GM21526 (cell line): Measurements from ENCODE around the gene LRFN2.

Experiments used
- ATAC-seq: cut with Tn5 transposase; IDR thresholded peaks from one replicate; pipeline ENCODE4 v1.9.1; 2021; ENCODE audit warnings: moderate library complexity; ENCODE audit not compliant: unreplicated experiment, low FRiP score

Gene LRFN2

DNA sequence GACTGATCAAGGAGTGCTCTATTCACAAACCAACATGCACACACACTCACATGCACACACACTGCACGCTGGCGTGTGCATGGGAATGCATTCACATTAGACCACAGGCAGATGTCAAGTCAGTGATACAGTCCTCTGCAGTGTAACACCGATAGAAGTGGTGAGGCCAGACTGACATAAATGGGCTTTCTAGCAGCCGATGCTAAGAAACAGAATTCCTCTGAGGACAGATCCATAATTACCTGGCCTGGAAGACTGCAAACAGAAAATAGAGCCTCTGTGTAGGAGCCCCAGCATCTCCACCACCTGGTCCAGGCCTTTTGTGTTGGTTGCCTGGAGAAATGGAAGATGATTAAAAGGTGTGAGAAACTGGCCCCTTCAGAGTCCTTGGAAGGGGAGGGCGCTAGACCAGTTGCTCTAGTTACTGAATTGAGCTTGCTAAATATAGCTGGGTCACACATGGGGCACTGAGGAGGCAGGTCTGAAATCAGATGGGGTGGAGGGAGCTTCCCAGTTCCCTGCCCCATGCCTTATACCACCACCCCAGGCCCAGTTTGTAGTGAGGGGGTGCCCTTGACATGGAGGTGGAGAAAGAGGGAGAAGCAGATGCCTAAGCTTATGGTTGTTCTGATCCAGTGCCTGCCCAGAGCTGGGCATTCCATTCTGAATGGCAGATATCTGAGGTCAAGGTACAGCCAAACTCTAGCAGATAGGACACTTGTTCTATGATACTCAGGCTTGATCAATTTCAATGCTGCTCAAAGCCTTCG lies 233.8 kb downstream of the LRFN2 start:
- ATAC-seq: no peak

GRCh38 chr6:40352527-40353170 lies 234.5 kb downstream of the LRFN2 start:
- no peak for ATAC-seq

DNA sequence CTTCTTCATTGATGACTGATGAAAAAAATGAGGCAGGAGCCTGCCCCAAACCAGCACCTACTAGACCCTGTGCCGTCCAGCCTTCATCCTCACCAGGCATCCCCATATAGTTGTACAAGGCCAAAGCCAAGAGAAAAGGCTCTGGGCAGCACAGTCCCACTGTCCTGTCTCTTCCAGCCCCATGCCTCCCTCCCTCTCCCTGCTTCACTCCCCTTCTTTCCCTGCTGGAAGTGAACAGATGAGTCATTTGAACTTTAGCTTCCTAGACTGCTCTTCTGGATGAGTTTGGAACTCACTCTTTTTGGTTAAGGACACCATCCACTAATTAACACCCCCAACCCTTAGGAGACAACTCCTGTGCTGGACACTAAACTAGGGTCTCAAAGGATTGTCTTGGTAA lies 235.2 kb downstream of the LRFN2 start:
- no peak for ATAC-seq

- no peak for ATAC-seq
These were observed 236.4 kb downstream of the LRFN2 start for GRCh38 chr6:40350747-40351217.

DNA sequence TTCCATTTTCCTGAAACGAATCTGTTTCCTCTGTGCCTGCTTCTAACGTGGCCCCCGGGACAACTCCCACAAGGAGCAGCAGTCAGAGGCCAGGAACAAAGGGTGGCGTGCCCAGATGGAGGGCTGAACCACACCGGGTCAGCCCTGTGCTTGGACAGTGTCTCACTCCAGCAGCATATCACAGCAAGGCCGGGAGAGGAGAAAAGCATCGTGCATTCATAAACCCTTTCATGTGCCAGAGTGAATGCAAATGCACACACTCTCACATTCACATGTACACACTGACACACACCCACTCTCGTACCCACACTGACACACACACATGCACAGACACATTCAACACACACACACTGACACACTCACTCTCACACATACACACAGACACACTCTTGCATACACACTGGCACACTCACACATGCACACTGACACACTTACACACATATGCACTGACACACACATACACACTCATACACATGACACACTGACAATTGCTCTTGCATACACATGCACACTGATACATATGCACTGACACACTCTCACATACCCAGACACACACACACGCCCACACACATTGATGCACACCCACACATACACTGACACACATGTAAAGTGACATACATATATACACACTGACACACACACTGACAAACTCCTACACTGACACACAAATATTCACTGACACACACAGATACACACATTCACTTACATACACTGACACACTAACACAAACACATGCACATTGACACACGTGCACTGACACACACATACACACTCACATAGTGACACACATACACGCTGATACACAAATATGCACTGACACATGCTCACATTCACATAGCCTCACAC lies 237.0 kb downstream of the LRFN2 start:
- ATAC-seq: no peak

DNA sequence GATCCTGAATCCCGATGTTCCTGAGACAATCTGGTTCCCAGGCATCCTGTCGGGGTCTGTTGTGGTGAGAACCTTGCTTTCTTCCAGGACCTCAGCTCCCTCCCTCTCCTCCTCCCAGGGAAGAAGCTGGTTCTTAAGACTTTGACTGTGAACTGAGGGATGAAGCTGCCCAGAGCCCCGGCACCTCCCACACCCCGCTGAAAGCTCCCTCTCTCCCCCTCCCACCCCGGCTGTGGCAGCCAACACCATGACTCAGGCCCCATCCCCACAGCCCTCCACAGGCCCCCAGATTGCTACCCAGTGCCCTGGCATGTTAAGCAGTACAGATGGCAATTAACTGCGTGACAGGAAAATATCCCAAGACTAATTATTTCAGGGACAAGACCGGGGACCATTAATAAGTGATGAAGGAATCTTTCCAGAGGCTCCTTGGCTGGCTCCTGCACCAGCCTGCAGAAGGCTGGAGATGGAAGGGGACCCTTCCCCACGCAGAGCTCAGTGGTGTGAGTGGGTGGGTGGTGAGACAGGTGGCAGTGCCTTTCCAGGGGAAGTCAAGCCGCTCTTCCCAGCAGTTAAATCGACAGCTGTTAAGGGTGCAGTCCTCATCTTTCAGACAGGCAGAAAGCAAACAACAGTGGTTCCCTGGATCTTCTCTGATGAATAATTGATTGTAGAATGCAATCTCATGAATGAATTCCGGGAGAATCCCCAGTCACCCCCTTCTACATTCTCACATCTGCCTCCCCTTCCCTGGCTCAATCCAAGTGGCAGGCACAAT lies 237.9 kb downstream of the LRFN2 start:
- no peak for ATAC-seq

DNA sequence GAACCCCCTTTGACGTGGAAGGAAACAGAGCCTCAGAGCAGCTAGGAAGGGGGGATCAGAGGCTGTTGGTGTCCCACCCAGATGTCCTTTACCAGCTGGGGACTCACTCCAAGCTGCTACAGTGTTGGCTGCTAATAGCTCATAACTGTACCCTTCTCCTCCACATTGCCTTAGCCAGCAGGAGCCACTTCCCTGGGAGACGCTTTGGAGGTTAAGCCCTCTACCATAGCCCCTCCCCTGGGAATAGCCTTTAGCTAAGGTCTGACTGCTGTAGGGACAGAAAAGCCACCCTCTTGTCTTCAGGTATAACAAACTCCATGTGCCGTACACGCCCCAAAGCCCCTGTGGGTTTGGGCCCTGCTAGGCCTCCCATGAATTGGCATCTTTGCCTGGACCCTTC lies 238.6 kb downstream of the LRFN2 start:
- ATAC-seq: no peak

- no peak for ATAC-seq
These were observed 239.6 kb downstream of the LRFN2 start for GRCh38 chr6:40347571-40348011.

GRCh38 chr6:40346246-40346645 lies 240.9 kb downstream of the LRFN2 start:
- no peak for ATAC-seq

- ATAC-seq: no peak
These were observed 242.5 kb downstream of the LRFN2 start for GRCh38 chr6:40344566-40345167.

GRCh38 chr6:40343877-40344565 lies 243.1 kb downstream of the LRFN2 start:
- ATAC-seq: no peak

DNA sequence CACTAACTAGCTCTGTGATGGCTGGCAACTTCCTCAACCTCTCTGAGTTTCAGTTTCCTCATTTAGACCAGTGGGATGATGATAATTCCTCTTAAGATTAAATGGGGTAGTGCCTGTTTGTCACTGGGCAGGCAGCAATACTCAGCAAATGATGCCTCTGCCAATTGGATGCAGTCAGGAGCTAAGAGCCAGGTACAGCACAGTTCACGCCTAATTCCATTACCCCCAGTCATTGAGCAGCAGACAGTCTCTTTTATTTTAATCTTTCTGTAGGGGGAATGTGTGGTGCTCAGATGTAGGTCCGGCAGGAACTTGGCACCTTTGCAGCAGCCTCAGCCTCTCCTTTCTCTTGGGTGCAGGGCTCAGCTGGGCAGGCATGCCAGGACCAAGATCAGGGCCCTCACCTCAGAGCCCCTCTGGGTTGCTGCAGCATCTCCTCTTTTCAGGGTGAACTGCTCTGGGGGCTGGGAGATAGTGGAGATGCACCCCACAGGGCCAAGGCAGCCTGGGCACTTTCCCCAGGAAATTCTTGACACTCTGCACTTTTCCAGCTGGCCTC lies 243.8 kb downstream of the LRFN2 start:
- no peak for ATAC-seq

DNA sequence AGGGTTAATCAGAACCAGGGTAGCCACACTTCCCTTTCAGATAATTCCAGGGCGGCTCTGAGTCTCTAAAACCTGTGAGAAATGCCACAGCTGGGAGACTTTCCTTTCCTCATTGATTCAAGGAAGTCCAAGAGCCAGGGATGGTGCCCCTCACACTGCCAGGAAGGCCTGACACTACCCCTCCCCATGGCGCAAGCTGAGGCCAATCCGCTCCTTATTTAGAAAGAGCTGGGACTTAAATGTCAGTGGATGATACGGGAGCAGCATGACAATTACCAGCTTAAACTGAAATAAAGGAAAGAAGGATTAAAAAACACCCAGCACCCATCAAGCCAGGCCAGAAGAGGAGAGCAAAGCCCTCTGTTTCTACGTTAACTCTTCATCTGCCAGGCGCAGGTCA lies 244.4 kb downstream of the LRFN2 start:
- ATAC-seq: no peak

DNA sequence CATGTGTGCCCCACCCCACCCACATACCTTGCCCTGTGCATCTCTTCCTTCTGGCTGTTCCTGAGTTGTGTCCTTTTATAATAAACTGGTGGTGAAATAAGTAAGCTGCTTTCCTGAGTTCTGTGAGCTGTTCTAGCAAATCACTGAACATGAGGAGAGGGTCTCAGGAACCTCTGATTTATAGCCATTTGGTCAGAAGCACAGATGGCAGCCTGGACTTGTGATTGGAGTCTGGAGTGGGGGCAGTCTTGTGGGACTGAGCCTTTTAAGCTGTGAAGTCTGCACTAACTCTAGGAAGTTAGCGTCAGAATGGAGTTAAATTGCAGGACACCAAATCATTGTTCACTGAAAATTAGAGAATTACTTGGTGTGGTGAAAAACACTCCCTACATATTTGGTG lies 245.4 kb downstream of the LRFN2 start:
- no peak for ATAC-seq
